NCI-H526 treated with DMSO at 0.1 percent for 48 hours (cell line): ENCODE measurements around the gene HPGDS.
"Not testable (repeated sequence)": the region's sequence is repeated elsewhere in the genome, so short reads cannot be mapped to it uniquely, and the experiment has no call there.

Experiments used
- DNase-seq: peaks from one replicate; lab custom pipeline; 2025; lab: John Stamatoyannopoulos, UW

The HPGDS gene

GRCh38 chr4:94319927-94320326, 22.7 kb downstream of the HPGDS start:
- DNase-seq, result not testable (repeated sequence)

- DNase-seq, result no peak
Measured at GRCh38 chr4:94307231-94307871, 35.3 kb downstream of the HPGDS start.

- DNase-seq, result no peak
Measured at GRCh38 chr4:94306713-94307112, 35.9 kb downstream of the HPGDS start.

GRCh38 chr4:94305466-94306225, 37.0 kb downstream of the HPGDS start:
- no peak for DNase-seq

- DNase-seq, result no peak
Measured at GRCh38 chr4:94304365-94304971, 38.2 kb downstream of the HPGDS start.

GRCh38 chr4:94302191-94302590, 40.4 kb downstream of the HPGDS start:
- DNase-seq, result no peak

GRCh38 chr4:94298725-94299252, 43.8 kb downstream of the HPGDS start:
- no peak for DNase-seq

GRCh38 chr4:94295473-94295872, 47.2 kb downstream of the HPGDS start:
- not testable (repeated sequence) for DNase-seq

GRCh38 chr4:94293981-94294380, 48.7 kb downstream of the HPGDS start:
- DNase-seq, result not testable (repeated sequence)

- no peak for DNase-seq
Measured at GRCh38 chr4:94290245-94290644, 52.4 kb downstream of the HPGDS start.

GRCh38 chr4:94285666-94286065, 57.0 kb downstream of the HPGDS start:
- DNase-seq, result no peak

GRCh38 chr4:94284889-94285288, 57.7 kb downstream of the HPGDS start:
- DNase-seq, result no peak

GRCh38 chr4:94278781-94279180, 63.9 kb downstream of the HPGDS start:
- DNase-seq, result no peak

GRCh38 chr4:94277534-94277933, 65.1 kb downstream of the HPGDS start:
- DNase-seq, result no peak

GRCh38 chr4:94276204-94276603, 66.4 kb downstream of the HPGDS start:
- DNase-seq, result no peak

GRCh38 chr4:94274912-94275311, 67.7 kb downstream of the HPGDS start:
- DNase-seq, result no peak

- DNase-seq, result no peak
Measured at GRCh38 chr4:94271248-94271647, 71.4 kb downstream of the HPGDS start.

- no peak for DNase-seq
Measured at GRCh38 chr4:94267037-94267436, 75.6 kb downstream of the HPGDS start.

GRCh38 chr4:94262163-94263016, 80.2 kb downstream of the HPGDS start:
- DNase-seq, result no peak

GRCh38 chr4:94256828-94257227, 85.8 kb downstream of the HPGDS start:
- DNase-seq, result no peak

GRCh38 chr4:94256144-94256783, 86.4 kb downstream of the HPGDS start:
- DNase-seq, result no peak

GRCh38 chr4:94253036-94253435, 89.6 kb downstream of the HPGDS start:
- no peak for DNase-seq
